Right lobe of liver (tissue), 6 donors: Measurements from ENCODE around the gene AZU1. TPM values are rescaled to one million over a fixed set of nuclear protein-coding genes. Genes with fewer than 3 reads are reported as not detected.

ENCODE experiments used
- ATAC-seq, 4 donors: fragments of 200-7000 bp; cut with Tn5 transposase; one replicate each; pipeline ENCODE4 v1.9.1; 2020; ENCODE audit warnings: mild to moderate bottlenecking in 4 of 4, moderate library complexity in 4 of 4
- DNase-seq, 3 donors: peaks; one replicate each; pipeline ENCODE4 v3.0.0-alpha.2; 2020
- H3K27ac ChIP-seq, 3 donors: fragments of 200-600 bp; one replicate each; pipeline ENCODE4 v1.8.0; 2022
- H3K27me3 ChIP-seq, 2 donors: fragments of 200-600 bp; one replicate each; pipeline ENCODE4 v1.8.0; 2022
- H3K36me3 ChIP-seq, 4 donors: fragments of 200-600 bp; sonication (generic) in 1 of 4; one replicate each; pipeline versions ENCODE4 v1.5.1 to v1.8.0; 2017 to 2022; ENCODE audit warnings: control low read depth in 1 of 4
- H3K4me1 ChIP-seq, 4 donors: fragments of 200-600 bp; sonication (generic) in 1 of 4; one replicate each; pipeline versions ENCODE4 v1.5.1 to v1.8.0; 2017 to 2022; ENCODE audit warnings: control low read depth in 1 of 4
- H3K4me3 ChIP-seq, 3 donors: fragments of 200-600 bp; one replicate each; pipeline ENCODE4 v1.8.0; 2022
- H3K9me3 ChIP-seq, 4 donors: fragments of 200-600 bp; sonication (generic) in 1 of 4; one replicate each; pipeline versions ENCODE4 v1.5.1 to v1.8.0; 2017 to 2022; ENCODE audit warnings: control low read depth in 1 of 4
- CTCF ChIP-seq, 4 donors: fragments of 200-600 bp in 3 of 4; fragments of 450-650 bp in 1 of 4; IDR thresholded peaks; one replicate each; pipeline versions ENCODE4 v1.5.1 to v1.8.0; 2016 to 2022; ENCODE audit warnings: antibody characterized with exemption in 4 of 4, mild to moderate bottlenecking in 2 of 4
- POLR2A ChIP-seq: fragments of 450-650 bp; IDR thresholded peaks from one replicate; pipeline ENCODE4 v1.6.1; 2017; ENCODE audit warnings: antibody characterized with exemption, mild to moderate bottlenecking
- WGBS: methylation state at CpG from one replicate; pipeline ENCODE4 v1.1.6; 2018; ENCODE audit warnings: low coverage, low lambda C conversion rate; ENCODE audit not compliant: insufficient coverage; ENCODE audit errors: missing lambda C conversion rate; 5-methylcytosine and 5-hydroxymethylcytosine counted together
- intact Hi-C, 2 donors: fragments of 100-400 bp; cut with DNase I; formaldehyde crosslinking; loops; one replicate each; pipeline versions ENCODE4 v1.11.2 to v1.14.1; 2022
- total RNA-seq, 6 experiments: library from RNA; depleted of rRNA in 2 of 6; stranded (reverse); fragments of >200 nt in 2 of 6; fragmentation: NEBNext Ultra II Directional in 3 of 6; extraction: Animal tissue kit (Norgen Biotek cat#: 25700) in 3 of 6; gene quantifications; one replicate each; pipeline versions ENCODE4 v1.1.0 to v1.2.4, GENCODE V29; 2016 to 2023
- donor health status: DM: no; HTN: yes; CAD: no.
- donor health status: DM: no; HTN: no; CAD: no.
- donor health status: DM: no; HTN: no; CAD: no.
- donor health status: DM: no; HTN: yes; CAD: no.
- donor health status: DM: no; HTN: yes; CAD: no.

The AZU1 gene
- total RNA-seq, 6 experiments from 2014 or later, result 0.15 to 3.6 (median 1.8) TPM; not detected in 3

DNA sequence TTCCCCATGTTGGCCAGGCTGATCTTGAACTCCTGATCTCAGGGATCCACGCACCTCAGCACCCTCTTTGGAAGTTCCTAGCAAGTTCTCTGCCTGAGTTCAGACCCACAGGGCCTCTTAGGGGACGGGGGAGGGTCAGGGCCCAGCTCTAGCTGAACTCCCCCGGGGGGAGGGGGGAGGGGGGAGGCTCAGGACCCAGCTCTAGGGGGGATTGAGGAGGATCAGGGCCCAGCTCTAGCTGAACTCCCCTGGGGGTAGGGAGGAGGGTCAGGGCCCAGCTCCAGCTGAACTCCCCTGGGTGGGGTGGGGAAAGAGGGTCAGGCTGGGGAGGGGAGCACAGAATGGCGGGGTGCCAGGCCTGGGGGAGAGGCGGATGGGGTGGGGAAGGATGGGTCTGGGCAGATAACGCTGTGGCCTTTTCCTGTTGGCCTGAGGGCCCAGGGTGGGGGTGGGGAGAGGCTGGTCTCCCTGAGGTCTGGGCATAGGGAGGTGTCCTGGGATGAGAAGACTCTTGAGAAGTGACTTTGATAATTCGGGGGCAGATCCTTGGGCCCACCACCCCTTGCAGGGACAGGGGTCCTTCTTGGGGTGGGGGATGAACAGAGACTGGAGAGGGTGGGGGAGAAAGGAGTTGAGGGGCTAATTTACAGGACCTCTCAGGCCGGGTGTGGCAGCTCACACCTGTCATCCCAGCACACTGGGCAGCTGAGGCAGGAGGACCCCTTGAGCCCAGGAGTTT, 35.9 kb upstream of the AZU1 start:
- H3K27ac ChIP-seq, result peak overlapping the region in 2 of 3 donors; percentile 15 to 38
- peak in 1 of 3 donors; percentile 34 for DNase-seq
- 44% methylated on average over 6 of the region's 8 CpGs for WGBS

DNA sequence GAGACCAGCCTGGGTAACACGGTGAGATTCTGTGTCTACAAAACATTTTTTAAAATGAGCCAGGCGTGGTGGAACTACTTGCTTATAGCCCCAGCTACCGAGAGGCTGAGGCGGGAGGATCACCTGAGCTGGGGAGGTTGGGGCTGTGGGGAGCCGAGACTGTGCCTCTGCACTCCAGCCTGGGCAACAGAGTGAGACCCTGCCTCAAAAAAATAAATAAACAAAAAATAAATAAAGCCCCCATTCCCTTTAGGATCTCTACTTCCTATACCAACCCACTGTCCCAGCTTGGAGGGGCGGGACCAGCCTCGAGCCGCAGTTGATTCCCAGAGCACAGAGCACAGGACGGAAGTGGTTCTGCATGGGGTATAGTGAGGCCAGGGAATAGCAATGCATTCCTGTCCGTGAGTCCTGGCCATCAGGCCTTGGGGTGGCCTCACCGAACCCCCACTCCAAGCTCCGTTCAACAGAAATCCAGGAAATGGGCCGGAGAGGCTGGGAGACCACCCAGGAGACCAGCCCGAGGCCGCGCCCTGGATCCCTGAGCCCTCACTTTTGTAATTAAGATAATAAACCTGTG, 35.2 kb upstream of the AZU1 start:
- DNase-seq (peak in 1 of 3 donors; percentile 28), ATAC-seq (no peak)
- no peaks in the 10 kb centered on the region for H3K4me1 ChIP-seq
- H3K27ac ChIP-seq, result peak overlapping the region in 2 of 3 donors; percentile 15 to 38
- WGBS, result 75% methylated on average over 2 of the region's 16 CpGs
- no peak overlapping the region for H3K4me3 ChIP-seq
- H3K36me3 ChIP-seq, result no peaks in the 10 kb centered on the region
- intact Hi-C loops, result no loop called here
- H3K9me3 ChIP-seq, result no peaks in the 10 kb centered on the region
- TF ChIP-seq POLR2A, result no peak
- no peak for TF ChIP-seq CTCF (IDR thresholded peaks at IDR 0.05)
- no peaks in the 10 kb centered on the region for H3K27me3 ChIP-seq

More for the DNA sequence above, 35.9 kb upstream of the AZU1 start:
- H3K36me3 ChIP-seq, result no peaks in the 10 kb centered on the region
- no peak overlapping the region for H3K4me3 ChIP-seq
- intact Hi-C loops, result no loop called here
- peak in 1 of 4 donors; percentile 14 for ATAC-seq
- H3K4me1 ChIP-seq, result no peaks in the 10 kb centered on the region
- H3K9me3 ChIP-seq, result no peaks in the 10 kb centered on the region
- H3K27me3 ChIP-seq, result no peaks in the 10 kb centered on the region
- no peak for TF ChIP-seq CTCF (IDR thresholded peaks at IDR 0.05)
- no peak for TF ChIP-seq POLR2A

DNA sequence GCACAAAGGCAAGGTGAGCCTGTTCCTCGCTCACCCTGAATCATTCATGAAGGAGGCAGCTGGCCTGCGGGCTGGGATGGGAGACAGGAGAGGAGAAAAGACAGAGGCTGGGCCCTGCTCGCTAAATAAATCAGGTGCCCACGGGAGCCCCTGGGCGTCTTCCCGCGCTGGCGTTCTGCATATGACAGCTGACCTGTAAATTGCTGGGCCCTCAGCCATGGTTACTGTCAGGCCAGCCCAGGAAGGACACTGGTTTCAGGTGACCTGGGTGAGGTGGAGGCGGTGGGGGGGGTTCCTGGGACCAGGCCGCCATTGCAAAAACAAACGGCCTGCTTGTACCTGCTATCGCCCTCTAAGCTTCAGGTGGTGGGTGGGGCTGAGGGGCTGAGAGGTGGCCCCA, 33.8 kb upstream of the AZU1 start:
- no CpG with 5 or more reads among the region's 12 CpGs for WGBS
- no peak overlapping the region for H3K27ac ChIP-seq
- TF ChIP-seq CTCF (IDR thresholded peaks at IDR 0.05) (no peak), POLR2A (no peak)
- DNase-seq (no peak), ATAC-seq (no peak)
- H3K36me3 ChIP-seq, result no peaks in the 10 kb centered on the region
- H3K4me1 ChIP-seq, result no peaks in the 10 kb centered on the region
- H3K4me3 ChIP-seq, result no peak overlapping the region
- intact Hi-C loops, result no loop called here
- H3K27me3 ChIP-seq, result no peaks in the 10 kb centered on the region
- no peaks in the 10 kb centered on the region for H3K9me3 ChIP-seq

GRCh38 chr19:795073-795611, 32.5 kb upstream of the AZU1 start:
- ATAC-seq (no peak), DNase-seq (peak in 1 of 3 donors; percentile 34)
- intact Hi-C loops, result no loop called here
- Histone ChIP-seq H3K27ac (no peak overlapping the region), H3K36me3 (peaks cover 0 to 4% (median 0%) of the 10 kb centered on the region in 4 donors), H3K27me3 (no peaks in the 10 kb centered on the region), H3K4me3 (no peak overlapping the region), H3K4me1 (peaks cover 0 to 12% (median 6%) of the 10 kb centered on the region in 4 donors), H3K9me3 (no peaks in the 10 kb centered on the region)
- TF ChIP-seq POLR2A (no peak), CTCF (IDR thresholded peaks at IDR 0.05) (no peak)
- WGBS, result no CpG with 5 or more reads among the region's 28 CpGs
